LNCAP (cell line): ENCODE measurements around the gene LRP1B.

Experiments used
- TF ChIP-seq, protein P1 (sequence below): fragments of 450-650 bp; IDR thresholded peaks from 2 replicates; pipeline ENCODE4 v1.5.1; 2017; ENCODE audit warnings: mild to moderate bottlenecking

The LRP1B gene

DNA sequence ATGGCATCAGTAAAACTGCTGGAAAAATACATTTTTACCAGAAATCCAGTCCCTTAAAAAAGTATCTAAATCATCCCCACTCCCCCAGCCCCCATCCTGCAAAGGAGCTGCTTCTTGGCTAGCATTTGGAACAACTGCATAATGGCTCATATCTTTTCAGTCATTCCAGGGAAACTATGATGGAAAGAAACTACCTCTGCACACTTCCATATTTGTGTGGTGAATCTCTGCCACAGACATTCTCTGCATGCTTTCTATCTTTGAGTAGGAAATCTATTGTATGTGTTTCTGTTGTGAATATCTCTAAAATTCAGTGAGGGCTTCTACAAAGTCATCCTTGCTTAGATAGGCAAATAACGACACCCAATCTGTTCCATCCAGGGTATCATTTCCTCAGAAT, 632.3 kb downstream of the LRP1B start:
- TF ChIP-seq, protein P1, sequence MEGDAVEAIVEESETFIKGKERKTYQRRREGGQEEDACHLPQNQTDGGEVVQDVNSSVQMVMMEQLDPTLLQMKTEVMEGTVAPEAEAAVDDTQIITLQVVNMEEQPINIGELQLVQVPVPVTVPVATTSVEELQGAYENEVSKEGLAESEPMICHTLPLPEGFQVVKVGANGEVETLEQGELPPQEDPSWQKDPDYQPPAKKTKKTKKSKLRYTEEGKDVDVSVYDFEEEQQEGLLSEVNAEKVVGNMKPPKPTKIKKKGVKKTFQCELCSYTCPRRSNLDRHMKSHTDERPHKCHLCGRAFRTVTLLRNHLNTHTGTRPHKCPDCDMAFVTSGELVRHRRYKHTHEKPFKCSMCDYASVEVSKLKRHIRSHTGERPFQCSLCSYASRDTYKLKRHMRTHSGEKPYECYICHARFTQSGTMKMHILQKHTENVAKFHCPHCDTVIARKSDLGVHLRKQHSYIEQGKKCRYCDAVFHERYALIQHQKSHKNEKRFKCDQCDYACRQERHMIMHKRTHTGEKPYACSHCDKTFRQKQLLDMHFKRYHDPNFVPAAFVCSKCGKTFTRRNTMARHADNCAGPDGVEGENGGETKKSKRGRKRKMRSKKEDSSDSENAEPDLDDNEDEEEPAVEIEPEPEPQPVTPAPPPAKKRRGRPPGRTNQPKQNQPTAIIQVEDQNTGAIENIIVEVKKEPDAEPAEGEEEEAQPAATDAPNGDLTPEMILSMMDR = no peak

DNA sequence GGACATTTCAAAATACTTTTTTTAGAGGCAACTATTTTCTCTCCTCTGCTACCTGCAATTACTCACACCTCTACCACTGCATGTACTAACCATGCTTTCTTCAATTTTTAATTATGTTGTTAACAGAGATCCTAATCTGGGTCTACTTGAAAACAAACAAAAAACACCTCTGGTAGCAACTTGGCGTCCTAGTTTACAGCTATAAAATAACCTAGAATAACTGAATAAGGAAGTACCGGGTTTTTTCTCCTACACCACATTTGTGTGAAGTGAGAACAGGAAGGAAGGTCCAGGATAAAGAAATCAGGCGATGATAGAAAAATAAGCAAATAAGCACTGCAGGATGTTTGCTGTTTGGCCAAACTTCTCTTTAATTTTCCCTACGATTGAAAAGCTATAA, 633.5 kb downstream of the LRP1B start:
- TF ChIP-seq, protein P1 = no peak

DNA sequence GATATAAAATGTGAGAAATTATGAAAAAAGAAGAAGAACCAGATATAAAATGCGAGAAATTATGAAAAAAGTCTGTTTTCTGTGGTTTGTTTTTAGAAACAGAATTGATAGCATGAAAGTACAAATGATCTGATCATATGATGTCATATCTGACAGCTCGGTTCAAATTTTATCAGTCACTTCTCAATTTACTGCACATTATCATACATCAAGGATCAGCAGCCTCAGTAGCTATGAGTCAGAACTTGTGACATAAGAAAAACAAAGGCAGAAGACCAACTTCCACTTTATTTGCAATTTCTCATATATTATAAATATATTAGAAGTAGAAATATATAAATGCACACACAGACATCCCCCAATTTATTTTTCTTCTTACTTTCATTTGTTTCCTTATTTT, 634.0 kb downstream of the LRP1B start:
- TF ChIP-seq, protein P1 = no peak

DNA sequence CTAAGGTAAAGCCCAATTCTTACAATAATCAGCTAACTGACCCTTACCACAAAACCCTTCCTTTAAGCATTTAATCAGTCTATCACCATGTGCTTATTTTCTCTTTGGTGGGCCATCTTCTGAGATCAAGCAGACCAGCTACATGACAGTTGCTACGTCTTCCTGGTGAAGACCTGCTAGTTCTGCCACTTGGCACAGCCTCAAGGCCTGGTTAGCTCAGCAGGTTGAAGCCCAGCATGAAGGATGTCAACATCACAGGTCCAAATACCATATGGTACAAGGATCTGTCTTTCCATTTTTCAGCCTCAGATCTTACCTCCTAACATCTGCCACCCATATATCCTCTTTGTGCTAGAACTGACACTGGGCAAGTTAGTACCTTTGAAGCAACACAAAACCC, 636.9 kb downstream of the LRP1B start:
- TF ChIP-seq, protein P1 = no peak

DNA sequence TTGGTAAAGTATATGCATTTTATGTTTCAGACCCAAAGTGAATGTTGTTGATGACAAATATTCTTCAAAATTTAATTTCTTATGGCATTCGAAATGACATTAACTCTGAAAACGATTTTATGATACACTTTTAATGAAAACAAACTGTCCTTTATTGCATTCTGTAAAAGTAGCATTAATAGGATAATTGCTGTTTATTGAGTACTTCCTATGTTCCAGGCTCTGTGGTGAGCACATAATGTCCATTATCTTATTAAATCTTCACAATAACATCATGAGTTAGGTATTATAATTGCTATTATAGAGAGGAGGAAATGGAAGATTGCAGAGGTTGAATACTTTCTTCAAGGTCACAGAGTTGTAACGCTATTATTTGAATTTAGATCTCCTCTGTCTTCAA, 638.0 kb downstream of the LRP1B start:
- TF ChIP-seq, protein P1 = no peak

DNA sequence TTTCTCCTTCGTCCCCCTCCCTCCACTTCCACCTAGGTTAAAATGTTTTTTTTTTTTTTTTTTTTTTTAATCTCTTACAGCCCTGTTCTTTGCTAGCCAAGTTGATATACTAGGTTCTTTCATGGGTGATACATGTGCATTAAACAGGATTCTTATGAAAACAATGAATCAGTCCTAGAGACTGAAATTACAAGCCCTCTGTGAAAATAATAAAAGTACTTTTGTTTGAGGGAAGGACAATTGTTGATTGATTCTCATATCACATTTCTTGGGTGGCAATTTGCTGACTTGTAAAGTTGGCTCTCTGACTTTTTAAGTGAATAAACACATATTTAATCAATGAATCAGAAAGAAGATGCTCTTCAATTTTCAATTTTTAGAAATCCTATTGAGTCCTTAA, 639.9 kb downstream of the LRP1B start:
- TF ChIP-seq, protein P1 = no peak

DNA sequence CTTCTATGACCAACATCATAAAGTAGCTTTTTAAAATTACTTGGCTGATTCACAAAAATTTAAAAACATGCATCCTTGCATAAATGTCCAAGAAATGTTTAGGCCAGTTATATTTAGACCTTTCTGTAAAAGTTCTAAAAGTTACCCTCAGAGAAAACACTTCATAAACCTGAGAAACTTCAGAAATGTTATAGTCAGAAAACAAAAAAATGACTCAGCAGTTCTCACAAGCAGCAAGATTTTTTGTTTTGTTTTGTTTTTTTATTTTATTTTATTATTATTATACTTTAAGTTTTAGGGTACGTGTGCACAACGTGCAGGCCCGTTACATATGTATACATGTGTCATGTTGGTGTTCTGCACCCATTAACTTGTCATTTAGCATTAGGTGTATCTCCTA, 648.1 kb downstream of the LRP1B start:
- TF ChIP-seq, protein P1 = no peak

DNA sequence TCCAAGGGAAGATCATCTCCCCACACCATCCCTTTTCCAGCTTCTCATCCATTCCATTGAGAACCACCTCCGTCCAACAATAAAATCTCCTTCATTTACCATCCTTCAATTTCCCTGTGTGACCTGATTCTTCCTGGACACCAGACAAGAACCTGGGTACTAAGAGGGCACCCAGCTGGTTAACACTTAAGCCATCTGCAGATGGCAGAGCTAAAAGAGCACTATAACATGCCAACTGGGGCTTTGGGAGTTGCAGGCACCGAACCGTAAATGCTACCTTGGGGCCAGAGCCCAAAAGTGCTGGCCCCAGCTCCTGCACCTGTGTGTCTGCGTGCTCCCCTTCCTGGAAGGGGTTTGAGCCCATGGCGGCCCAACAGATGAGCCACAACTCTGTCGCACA, 655.0 kb downstream of the LRP1B start:
- TF ChIP-seq, protein P1 = no peak
